H1 (cell line): Measurements from ENCODE around the gene UCMA. TPM values are rescaled to one million over a fixed set of nuclear protein-coding genes. Genes with fewer than 3 reads are reported as not detected.
A peak's percentile ranks its signal among the peaks of the same experiment; 100 is the strongest.

ENCODE experiments used
- CTCF ChIA-PET: fragments of 300-600 bp; sonication (Branson Sonifier 250); formaldehyde crosslinking; loops from one replicate; lab custom pipeline; 2021; ENCODE audit not compliant: partially characterized antibody; lab: Charles Lee
- POLR2A ChIA-PET: fragments of 300-600 bp; sonication (Branson Sonifier 250); formaldehyde crosslinking; loops from one replicate; lab custom pipeline; 2021; ENCODE audit warnings: inconsistent platforms; ENCODE audit not compliant: partially characterized antibody; lab: Charles Lee
- DNase-seq, 2 experiments: peaks; one replicate each; pipeline versions ENCODE4 v3.0.0 to v3.0.0-alpha.2; 2010 to 2022; ENCODE audit warnings: low spot score in 2 of 2, low read depth in 1 of 2, mixed read lengths in 1 of 2
- FAIRE-seq: peaks from 2 replicates; lab custom pipeline; 2011; peaks lifted over from hg19 to GRCh38; lab: Jason Lieb, UNC
- H2AFZ ChIP-seq: 2 replicates; pipeline ENCODE4 v1.8.1; 2012; ENCODE audit warnings: low read length, inconsistent platforms
- H2AK5ac ChIP-seq: 2 replicates; pipeline ENCODE4 v1.6.1; 2013; ENCODE audit warnings: low read depth, low read length
- H2BK120ac ChIP-seq: replicated peaks from 2 replicates; pipeline ENCODE3; 2013; ENCODE audit warnings: low read depth, low read length, inconsistent platforms
- H2BK12ac ChIP-seq: 2 replicates; pipeline ENCODE4 v1.6.1; 2013; ENCODE audit warnings: low read depth, low read length
- H2BK15ac ChIP-seq: 2 replicates; pipeline ENCODE4 v1.6.1; 2013; ENCODE audit warnings: low read length
- H2BK20ac ChIP-seq: 2 replicates; pipeline ENCODE4 v1.6.1; 2013; ENCODE audit warnings: low read length
- H2BK5ac ChIP-seq: 2 replicates; pipeline ENCODE4 v1.6.1; 2013; ENCODE audit warnings: low read depth, low read length
- H3K14ac ChIP-seq: 2 replicates; pipeline ENCODE4 v1.6.1; 2013; ENCODE audit warnings: inconsistent platforms; ENCODE audit not compliant: insufficient read length
- H3K18ac ChIP-seq: 2 replicates; pipeline ENCODE4 v1.6.1; 2013; ENCODE audit warnings: low read length; ENCODE audit errors: extremely low read depth
- H3K23ac ChIP-seq: 2 replicates; pipeline ENCODE4 v1.6.1; 2013; ENCODE audit warnings: inconsistent platforms; ENCODE audit not compliant: insufficient read length
- H3K23me2 ChIP-seq: 2 replicates; pipeline ENCODE4 v1.6.1; 2013; ENCODE audit warnings: low read depth, low read length
- H3K27ac ChIP-seq: 2 replicates; pipeline ENCODE4 v1.6.1; 2011; ENCODE audit warnings: low read depth, low read length, inconsistent platforms
- H3K27me3 ChIP-seq, 4 experiments: replicated peaks in 1 of 4; 1 replicate in 1 of 4; 2 replicates in 3 of 4; pipeline versions ENCODE4 v1.6.1 to v1.8.1; 2011 to 2013; ENCODE audit warnings: low read length in 3 of 4, mild to moderate bottlenecking in 3 of 4, inconsistent platforms in 2 of 4, mixed read lengths in 2 of 4, moderate library complexity in 1 of 4; ENCODE audit not compliant: control insufficient read depth in 3 of 4, insufficient read depth in 3 of 4; ENCODE audit errors: extremely low read depth in 1 of 4
- H3K36me3 ChIP-seq, 4 experiments: 2 replicates each; pipeline versions ENCODE4 v1.6.1 to v1.8.1; 2011 to 2013; ENCODE audit warnings: mild to moderate bottlenecking in 4 of 4, low read length in 3 of 4, moderate library complexity in 2 of 4, control low read depth in 1 of 4, inconsistent platforms in 1 of 4; ENCODE audit not compliant: insufficient read depth in 4 of 4, control insufficient read depth in 2 of 4
- H3K4ac ChIP-seq: replicated peaks from 2 replicates; pipeline ENCODE3; 2013; ENCODE audit warnings: low read length, low read depth, mixed read lengths, inconsistent platforms; ENCODE audit not compliant: insufficient read length
- H3K4me1 ChIP-seq, 4 experiments: replicated peaks in 1 of 4; 1 replicate in 1 of 4; 2 replicates in 3 of 4; pipeline versions ENCODE4 v1.6.1 to v1.8.1; 2011 to 2013; ENCODE audit warnings: low read length in 3 of 4, inconsistent platforms in 2 of 4, mixed read lengths in 1 of 4; ENCODE audit not compliant: insufficient read depth in 4 of 4, control insufficient read depth in 3 of 4
- H3K4me2 ChIP-seq, 2 experiments: 2 replicates each; pipeline versions ENCODE4 v1.6.1 to v1.8.1; 2011 to 2013; ENCODE audit warnings: low read depth in 2 of 2, low read length in 2 of 2, control low read depth in 1 of 2, inconsistent platforms in 1 of 2, mild to moderate bottlenecking in 1 of 2; ENCODE audit not compliant: insufficient read depth in 1 of 2
- H3K4me3 ChIP-seq, 4 experiments: fragments of 200-600, 300-600 bp in 1 of 4; sonication (generic), shearing (Covaris generic), sonication (Bioruptor Twin) in 1 of 4; 2 replicates each; pipeline versions ENCODE4 v1.5.1 to v1.8.1; 2011 to 2016; ENCODE audit warnings: low read length in 4 of 4, low read depth in 3 of 4, control low read depth in 2 of 4, inconsistent platforms in 2 of 4, mild to moderate bottlenecking in 2 of 4, mixed read lengths in 1 of 4, moderate library complexity in 1 of 4; ENCODE audit not compliant: insufficient read depth in 2 of 4; ENCODE audit errors: extremely low read depth in 1 of 4
- H3K56ac ChIP-seq: replicated peaks from 2 replicates; pipeline ENCODE3; 2013; ENCODE audit warnings: low read depth, mild to moderate bottlenecking, mixed read lengths, low read length, inconsistent platforms; ENCODE audit not compliant: insufficient read length
- H3K79me1 ChIP-seq: 2 replicates; pipeline ENCODE4 v1.6.1; 2013; ENCODE audit warnings: low read depth, low read length, control low read depth
- H3K79me2 ChIP-seq, 2 experiments: 2 replicates each; pipeline versions ENCODE4 v1.6.1 to v1.8.1; 2012 to 2013; ENCODE audit warnings: low read length in 2 of 2, mild to moderate bottlenecking in 2 of 2, inconsistent platforms in 1 of 2; ENCODE audit not compliant: insufficient read depth in 2 of 2, control insufficient read depth in 1 of 2
- H3K9ac ChIP-seq, 4 experiments: replicated peaks in 1 of 4; 1 replicate in 1 of 4; 2 replicates in 3 of 4; pipeline versions ENCODE4 v1.6.1 to v1.8.1; 2011 to 2013; ENCODE audit warnings: low read depth in 3 of 4, low read length in 3 of 4, control low read depth in 2 of 4, mild to moderate bottlenecking in 2 of 4, moderate library complexity in 2 of 4, inconsistent platforms in 1 of 4; ENCODE audit errors: extremely low read depth in 1 of 4
- H3K9me3 ChIP-seq, 2 experiments: 2 replicates each; pipeline versions ENCODE4 v1.6.1 to v1.8.1; 2012 to 2013; ENCODE audit warnings: mild to moderate bottlenecking in 2 of 2, moderate library complexity in 2 of 2, control low read depth in 1 of 2, inconsistent platforms in 1 of 2, low read depth in 1 of 2, low read length in 1 of 2, mixed read lengths in 1 of 2; ENCODE audit not compliant: insufficient read depth in 2 of 2
- H4K20me1 ChIP-seq, 2 experiments: replicated peaks in 1 of 2; 2 replicates each; pipeline versions ENCODE3 to v1.8.1; 2011 to 2013; ENCODE audit warnings: inconsistent platforms in 2 of 2, low read length in 2 of 2, mild to moderate bottlenecking in 1 of 2; ENCODE audit not compliant: insufficient read depth in 2 of 2, control insufficient read depth in 1 of 2
- H4K5ac ChIP-seq: 2 replicates; pipeline ENCODE4 v1.6.1; 2013; ENCODE audit warnings: low read length, low read depth, mixed read lengths, inconsistent platforms; ENCODE audit not compliant: insufficient read length
- H4K8ac ChIP-seq: 2 replicates; pipeline ENCODE4 v1.8.0; 2013; ENCODE audit warnings: mild to moderate bottlenecking, moderate library complexity, low read length, inconsistent platforms; ENCODE audit not compliant: insufficient read depth; ENCODE audit errors: extremely low read depth
- H4K91ac ChIP-seq: replicated peaks from 2 replicates; pipeline ENCODE3; 2013; ENCODE audit warnings: low read length, mixed read lengths, inconsistent platforms; ENCODE audit not compliant: insufficient read length
- ASH2L ChIP-seq: fragments of 200-600, 300-600 bp; sonication (generic); IDR thresholded peaks from one replicate; pipeline ENCODE4 v1.7.1; 2017; ENCODE audit warnings: low read length
- CREB1 ChIP-seq: IDR thresholded peaks from 2 replicates; pipeline ENCODE4 v1.6.1; 2012; ENCODE audit warnings: inconsistent platforms
- CTCF ChIP-seq, 3 experiments: IDR thresholded peaks; 1 replicate in 2 of 3; 2 replicates in 1 of 3; pipeline versions ENCODE4 v1.5.1 to v1.6.1; 2011; ENCODE audit warnings: low read length in 3 of 3, mild to moderate bottlenecking in 3 of 3, inconsistent platforms in 2 of 3, low read depth in 1 of 3, moderate library complexity in 1 of 3; ENCODE audit not compliant: insufficient read depth in 1 of 3; ENCODE audit errors: control extremely low read depth in 1 of 3
- RAD21 ChIP-seq, 2 experiments: IDR thresholded peaks in 1 of 2; conservative IDR thresholded peaks in 1 of 2; 2 replicates each; pipeline ENCODE4 v1.6.1; 2011; ENCODE audit warnings: low read depth in 2 of 2, low read length in 2 of 2, improper control_type of control experiment in 1 of 2, inconsistent platforms in 1 of 2, mild to moderate bottlenecking in 1 of 2, moderate library complexity in 1 of 2
- ZNF274 ChIP-seq: IDR thresholded peaks from 2 replicates; pipeline ENCODE4 v1.7.0; 2012; ENCODE audit warnings: low read length, borderline replicate concordance; ENCODE audit errors: extremely low read depth
- WGBS, 2 experiments: shearing (Covaris generic) in 1 of 2; methylation state at CpG; one replicate each; pipeline versions ENCODE4 v1.1.6 to v1.1.7; 2013 to 2015; ENCODE audit warnings: low lambda C conversion rate in 2 of 2, mixed read lengths in 2 of 2, inconsistent platforms in 1 of 2, low coverage in 1 of 2, missing lambda C conversion rate in 1 of 2; ENCODE audit not compliant: insufficient replicate concordance in 2 of 2, insufficient coverage in 1 of 2, insufficient read length in 1 of 2; ENCODE audit errors: extremely low coverage in 1 of 2, missing lambda C conversion rate in 1 of 2; 5-methylcytosine and 5-hydroxymethylcytosine counted together
- polyA plus RNA-seq, 7 experiments: library from polyadenylated mRNA; depleted of rRNA in 3 of 7; stranded (reverse) in 5 of 7; unstranded in 2 of 7; fragments of >200 nt in 5 of 7; fragments of 200-250 nt in 2 of 7; gene quantifications; 1 replicate in 5 of 7; 2 replicates in 1 of 7; 4 replicates in 1 of 7; pipeline versions ENCODE4 v1.2.1 to v1.2.3, GENCODE V29; 2011 to 2013; ENCODE audit warnings: missing spikeins in 2 of 7, mixed read lengths in 2 of 7
- total RNA-seq: library from RNA; stranded (reverse); fragmentation: NEBNext Ultra II Directional; extraction: Animal tissue kit (Norgen Biotek cat#: 25700); gene quantifications from 2 replicates; pipeline ENCODE4 v1.2.1, GENCODE V29; 2021

Gene UCMA
- total and polyA plus RNA-seq, 2 of the 8 experiments (the other 6 are each of a cell fraction or from before 2014, with no cell fraction given): 1.2 to 4.6 TPM

DNA sequence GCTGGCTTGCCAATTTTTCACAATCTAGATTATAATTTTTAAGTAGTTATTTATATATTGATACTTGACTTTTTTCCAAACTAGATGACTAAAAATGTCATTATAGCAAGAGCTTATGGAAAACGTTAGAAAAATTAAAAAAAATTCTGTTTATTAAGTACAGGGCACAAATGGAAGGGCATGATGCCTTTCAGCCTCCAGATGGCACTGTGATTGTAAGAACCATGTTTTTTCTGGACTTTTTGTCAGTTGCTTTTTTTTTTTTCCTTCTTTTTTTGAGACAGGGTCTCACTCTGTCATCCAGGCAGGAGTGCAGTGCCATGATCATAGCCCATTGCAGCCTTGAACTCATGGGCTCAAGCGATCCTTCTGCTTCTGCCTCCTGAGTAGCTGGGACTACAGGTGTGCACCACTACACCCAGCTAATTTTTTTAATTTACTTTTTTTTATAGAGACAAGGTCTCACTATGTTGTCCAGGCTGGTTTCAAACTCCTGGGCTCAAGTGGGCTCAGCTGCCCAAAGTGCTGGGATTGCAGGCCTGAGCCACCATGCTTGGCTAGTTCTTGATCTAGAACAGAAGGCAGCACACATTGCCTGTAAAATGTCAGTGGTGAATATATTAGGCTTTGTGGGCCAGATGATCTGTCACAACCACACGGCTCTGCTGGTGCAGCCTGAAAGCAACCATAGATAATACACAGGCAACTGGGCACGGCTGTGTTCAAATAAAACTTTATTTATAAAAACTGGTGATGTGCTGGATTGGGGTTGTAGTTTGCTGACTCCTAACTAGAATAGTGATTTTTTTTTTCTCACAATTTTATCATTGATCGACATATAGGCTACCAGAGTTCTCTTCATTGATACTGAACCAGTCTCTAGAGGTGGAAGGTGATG is 27.4 kb downstream of the UCMA start:
- H2BK12ac ChIP-seq: no peak overlapping the region
- H3K23me2 ChIP-seq: no peaks in the 10 kb centered on the region
- no peak overlapping the region for H3K27ac ChIP-seq
- no peak for DNase-seq
- H2AK5ac ChIP-seq: no peak overlapping the region
- no peaks in the 10 kb centered on the region; a peak in 1 of 4 replicates for H3K79me2 ChIP-seq
- no peaks in the 10 kb centered on the region; a peak in 1 of 7 replicates for H3K27me3 ChIP-seq
- H3K14ac ChIP-seq: no peak overlapping the region
- no peak overlapping the region for H2BK20ac ChIP-seq
- no peak overlapping the region for H3K9ac ChIP-seq
- H2BK15ac ChIP-seq: no peak overlapping the region
- no peak overlapping the region for H3K56ac ChIP-seq
- H3K23ac ChIP-seq: no peak overlapping the region
- H4K5ac ChIP-seq: no peak overlapping the region
- no peak overlapping the region for H3K4ac ChIP-seq
- H3K18ac ChIP-seq: no peak overlapping the region
- FAIRE-seq: peak; percentile 72
- H2BK120ac ChIP-seq: no peak overlapping the region
- H4K91ac ChIP-seq: no peak overlapping the region
- H2AFZ ChIP-seq: no peak overlapping the region
- no peak overlapping the region for H2BK5ac ChIP-seq
- TF ChIP-seq RAD21 (IDR thresholded peaks at IDR 0.05 in 1 of 2, conservative IDR thresholded peaks at IDR 0.05 in 1 of 2; ENCODE audit: low read depth in 2 of 2, low read length in 2 of 2): peak; percentile 65 to 66
- no peak for TF ChIP-seq CREB1
- peak in 2 of 3 experiments; percentile 46 to 51; a peak in 3 of 4 replicates for TF ChIP-seq CTCF (IDR thresholded peaks at IDR 0.05; ENCODE audit: control extremely low read depth in 1 of 3, insufficient read depth in 1 of 3, low read depth in 1 of 3, low read length in 3 of 3)
- TF ChIP-seq ZNF274: no peak
- no peak for TF ChIP-seq ASH2L
- ChIA-PET CTCF (interaction anchor here (0.7 to 2.9 kb wide), 28 partner anchors 8 to 315 kb away, joined by 3 to 12 read pairs (median 4); partner anchors contain the start of gene PHYH), POLR2A (interaction anchor here (0.7 to 1.1 kb wide), 2 partner anchors 129 to 143 kb away, joined by 3 to 7 read pairs; no protein-coding TSS in a partner anchor)
- H3K9me3 ChIP-seq: no peaks in the 10 kb centered on the region
- H4K8ac ChIP-seq: no peak overlapping the region
- H3K79me1 ChIP-seq: no peaks in the 10 kb centered on the region; the same call in 1 of the 2 replicates
- H3K36me3 ChIP-seq: peaks cover 14 to 79% (median 44%) of the 10 kb centered on the region in 4 experiments
- no peak overlapping the region for H3K4me2 ChIP-seq
- 91% methylated on average over 5 of the region's 5 CpGs; no CpG with 5 or more reads in 1 of the 2 experiments for WGBS, 2 experiments
- H3K4me3 ChIP-seq: no peak overlapping the region
- H4K20me1 ChIP-seq: peaks cover 0 to under 1% of the 10 kb centered on the region in 2 experiments
- H3K4me1 ChIP-seq: peaks cover 0 to 4% (median 0%) of the 10 kb centered on the region in 4 experiments; a peak in 1 of 7 replicates
